HCT116 (cell line): Measurements from ENCODE around the gene SAG.

Source experiments
- ATF3 ChIP-seq: IDR thresholded peaks from 2 replicates; pipeline ENCODE4 v1.6.1; 2012
- CTCF ChIP-seq, 3 experiments: fragments of 200-600 bp in 1 of 3; sonication (generic) in 1 of 3; IDR thresholded peaks in 2 of 3; conservative IDR thresholded peaks in 1 of 3; 2 replicates each; pipeline ENCODE4 v1.5.1; 2012 to 2017; ENCODE audit warnings: low read depth in 2 of 3, low read length in 2 of 3, antibody characterized with exemption in 1 of 3, borderline replicate concordance in 1 of 3, control low read depth in 1 of 3, mild to moderate bottlenecking in 1 of 3, mixed read lengths in 1 of 3, mixed run types in 1 of 3, moderate library complexity in 1 of 3; ENCODE audit not compliant: insufficient read depth in 1 of 3
- POLR2AphosphoS5 ChIP-seq: IDR thresholded peaks from 2 replicates; pipeline ENCODE4 v1.6.1; 2011; ENCODE audit warnings: mild to moderate bottlenecking, low read depth, low read length, moderate library complexity
- SP1 ChIP-seq: IDR thresholded peaks from 2 replicates; pipeline ENCODE4 v1.6.1; 2012; ENCODE audit warnings: low read depth
- ZBTB33 ChIP-seq: IDR thresholded peaks from 2 replicates; pipeline ENCODE4 v1.6.1; 2011; ENCODE audit warnings: mild to moderate bottlenecking, low read length, moderate library complexity; ENCODE audit not compliant: insufficient replicate concordance; ENCODE audit errors: extremely low read depth
- ZFX ChIP-seq: fragments of 450-650 bp; IDR thresholded peaks from 2 replicates; pipeline ENCODE4 v1.6.1; 2017

GRCh38 chr2:233358947-233359346 is 51.3 kb downstream of the SAG start:
- TF ChIP-seq SP1 (no peak), POLR2AphosphoS5 (no peak), ZBTB33 (no peak), CTCF (IDR thresholded peaks at IDR 0.05 in 2 of 3, conservative IDR thresholded peaks at IDR 0.05 in 1 of 3; ENCODE audit: borderline replicate concordance in 1 of 3, insufficient read depth in 1 of 3, low read depth in 2 of 3, low read length in 2 of 3) (no peak), ZFX (no peak), ATF3 (no peak)
